Right lobe of liver (tissue), 4 donors: Measurements from ENCODE around the gene CNBP.

ENCODE experiments used
- CTCF ChIP-seq, 4 donors: fragments of 200-600 bp in 3 of 4; fragments of 450-650 bp in 1 of 4; IDR thresholded peaks; one replicate each; pipeline versions ENCODE4 v1.5.1 to v1.8.0; 2016 to 2022; ENCODE audit warnings: antibody characterized with exemption in 4 of 4, mild to moderate bottlenecking in 2 of 4
- POLR2A ChIP-seq: fragments of 450-650 bp; IDR thresholded peaks from one replicate; pipeline ENCODE4 v1.6.1; 2017; ENCODE audit warnings: antibody characterized with exemption, mild to moderate bottlenecking
- donor health status: DM: no; HTN: no; CAD: no.
- donor health status: DM: no; HTN: no; CAD: no.
- donor health status: DM: no; HTN: yes; CAD: no.

GRCh38 chr3:129211345-129211744 is 27.6 kb upstream of the CNBP start:
- TF ChIP-seq CTCF (IDR thresholded peaks at IDR 0.05): no peak
- no peak for TF ChIP-seq POLR2A
